GM18526 (cell line): ENCODE measurements around the gene FZR1.

Experiments
- POLR2A ChIP-seq: IDR thresholded peaks from 3 replicates; pipeline ENCODE4 v1.6.1; 2011; ENCODE audit not compliant: insufficient read length; ENCODE audit errors: extremely low read depth

Gene FZR1

GRCh38 chr19:3467437-3468198 lies 38.5 kb upstream of the FZR1 start:
- no peak for TF ChIP-seq POLR2A

- no peak for TF ChIP-seq POLR2A
Measured at GRCh38 chr19:3468211-3468610, 37.9 kb upstream of the FZR1 start.

- no peak for TF ChIP-seq POLR2A
Measured at GRCh38 chr19:3469638-3470499, 36.2 kb upstream of the FZR1 start.

- no peak for TF ChIP-seq POLR2A
Measured at GRCh38 chr19:3470500-3471128, 35.5 kb upstream of the FZR1 start.

GRCh38 chr19:3471954-3472655 lies 34.0 kb upstream of the FZR1 start:
- no peak for TF ChIP-seq POLR2A

- TF ChIP-seq POLR2A: no peak
Measured at GRCh38 chr19:3474010-3474409, 32.1 kb upstream of the FZR1 start.

- no peak for TF ChIP-seq POLR2A
Measured at GRCh38 chr19:3474614-3475013, 31.5 kb upstream of the FZR1 start.

- TF ChIP-seq POLR2A: no peak
Measured at GRCh38 chr19:3475449-3475848, 30.7 kb upstream of the FZR1 start.

- no peak for TF ChIP-seq POLR2A
Measured at GRCh38 chr19:3476830-3477229, 29.3 kb upstream of the FZR1 start.

- no peak for TF ChIP-seq POLR2A
Measured at GRCh38 chr19:3477506-3477905, 28.6 kb upstream of the FZR1 start.

- no peak for TF ChIP-seq POLR2A
Measured at GRCh38 chr19:3477951-3478350, 28.2 kb upstream of the FZR1 start.

- TF ChIP-seq POLR2A: no peak
Measured at GRCh38 chr19:3478409-3479176, 27.5 kb upstream of the FZR1 start.

- no peak for TF ChIP-seq POLR2A
Measured at GRCh38 chr19:3479177-3479833, 26.8 kb upstream of the FZR1 start.

GRCh38 chr19:3479834-3480215 lies 26.3 kb upstream of the FZR1 start:
- no peak for TF ChIP-seq POLR2A
